ENCODE data around the gene ALAS1.

Gene ALAS1

DNA sequence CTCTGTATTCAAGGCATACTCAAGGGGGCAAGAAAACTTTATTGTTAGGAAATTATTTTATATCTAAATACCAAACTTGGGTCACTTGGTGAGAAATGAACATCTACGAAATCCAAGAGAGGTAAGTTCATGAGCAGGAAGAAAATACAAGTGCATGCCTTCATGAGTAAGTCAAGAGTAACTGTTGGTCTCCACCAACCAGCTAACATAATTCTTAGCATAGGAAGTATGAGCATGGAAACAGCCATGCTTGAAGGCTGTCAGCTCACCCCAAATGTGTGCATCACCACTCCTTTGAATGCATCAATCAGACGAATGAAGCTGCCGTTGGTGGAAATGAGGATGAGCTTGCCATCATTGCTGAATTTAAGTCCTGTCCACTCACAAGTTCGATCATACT is 61.5 kb downstream of the ALAS1 start:
- POLR2A ChIA-PET = interaction anchor here (1.7 kb wide), 1 partner anchor 19 kb away, joined by 7 read pairs; the partner anchor contains the start of gene WDR82
- TF ChIP-seq TARDBP (IDR thresholded peaks at IDR 0.05) (no peak), CTBP1 (IDR thresholded peaks at IDR 0.05; ENCODE audit: borderline replicate concordance) (no peak), LEF1 (IDR thresholded peaks at IDR 0.05; ENCODE audit: borderline replicate concordance) (no peak), HDGF (IDR thresholded peaks at IDR 0.05; ENCODE audit: borderline replicate concordance) (no peak), BHLHE40 (IDR thresholded peaks at IDR 0.05; ENCODE audit: borderline replicate concordance) (no peak), SUZ12 (IDR thresholded peaks at IDR 0.05) (no peak), FOXA1 (IDR thresholded peaks at IDR 0.05) (no peak), FOXK2 (IDR thresholded peaks at IDR 0.05) (no peak), FOXM1 (IDR thresholded peaks at IDR 0.05; ENCODE audit: borderline replicate concordance) (no peak), NFRKB (IDR thresholded peaks at IDR 0.05) (no peak), L3MBTL2 (conservative IDR thresholded peaks at IDR 0.05) (no peak), ZNF384 (IDR thresholded peaks at IDR 0.05) (no peak), SP1 (IDR thresholded peaks at IDR 0.05) (no peak), ARNT (IDR thresholded peaks at IDR 0.05) (no peak), ELF4 (IDR thresholded peaks at IDR 0.05) (no peak)
- TF ChIP-seq, protein P1, sequence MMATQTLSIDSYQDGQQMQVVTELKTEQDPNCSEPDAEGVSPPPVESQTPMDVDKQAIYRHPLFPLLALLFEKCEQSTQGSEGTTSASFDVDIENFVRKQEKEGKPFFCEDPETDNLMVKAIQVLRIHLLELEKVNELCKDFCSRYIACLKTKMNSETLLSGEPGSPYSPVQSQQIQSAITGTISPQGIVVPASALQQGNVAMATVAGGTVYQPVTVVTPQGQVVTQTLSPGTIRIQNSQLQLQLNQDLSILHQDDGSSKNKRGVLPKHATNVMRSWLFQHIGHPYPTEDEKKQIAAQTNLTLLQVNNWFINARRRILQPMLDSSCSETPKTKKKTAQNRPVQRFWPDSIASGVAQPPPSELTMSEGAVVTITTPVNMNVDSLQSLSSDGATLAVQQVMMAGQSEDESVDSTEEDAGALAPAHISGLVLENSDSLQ (IDR thresholded peaks at IDR 0.05) = no peak

DNA sequence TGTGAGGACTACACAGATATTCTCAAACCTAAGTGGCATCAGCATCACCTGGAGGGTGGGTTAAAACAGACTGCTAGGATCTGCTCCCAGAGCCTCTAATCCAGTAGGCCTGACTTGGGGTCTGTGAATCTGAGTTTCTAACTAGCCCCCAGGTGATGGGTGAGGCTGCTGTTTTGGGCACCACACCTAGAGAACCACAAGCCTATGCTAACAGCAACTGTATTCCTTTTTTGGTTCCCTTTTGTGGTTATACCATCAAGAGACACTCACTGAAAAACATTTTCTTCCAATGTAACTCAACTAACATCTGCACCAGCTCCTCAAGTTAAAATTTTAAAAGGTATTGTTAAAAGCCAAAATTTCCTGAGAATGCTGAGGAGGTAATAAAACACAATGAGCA is 64.5 kb downstream of the ALAS1 start:
- no peak for DNase-seq (ENCODE audit: extremely low spot score)
- ChIA-PET CTCF (no interaction called here), POLR2A (no interaction called here)
- TF ChIP-seq FOXK2 (IDR thresholded peaks at IDR 0.05) = no peak
- no peak for TF ChIP-seq L3MBTL2 (conservative IDR thresholded peaks at IDR 0.05)
- TF ChIP-seq SUZ12 (IDR thresholded peaks at IDR 0.05) = no peak
- no peak for TF ChIP-seq FOXM1 (IDR thresholded peaks at IDR 0.05; ENCODE audit: borderline replicate concordance)
- no peak for TF ChIP-seq SP1 (IDR thresholded peaks at IDR 0.05)
- TF ChIP-seq NFRKB (IDR thresholded peaks at IDR 0.05) = no peak
- TF ChIP-seq, protein P1 (IDR thresholded peaks at IDR 0.05) = no peak
- no peak for TF ChIP-seq TARDBP (IDR thresholded peaks at IDR 0.05)
- no peak for TF ChIP-seq BHLHE40 (IDR thresholded peaks at IDR 0.05; ENCODE audit: borderline replicate concordance)
- TF ChIP-seq FOXA1 (IDR thresholded peaks at IDR 0.05) = no peak
- no peak for TF ChIP-seq ELF4 (IDR thresholded peaks at IDR 0.05)
- no peak for TF ChIP-seq LEF1 (IDR thresholded peaks at IDR 0.05; ENCODE audit: borderline replicate concordance)
- TF ChIP-seq HDGF (IDR thresholded peaks at IDR 0.05; ENCODE audit: borderline replicate concordance) = no peak
- no peak for TF ChIP-seq ARNT (IDR thresholded peaks at IDR 0.05)
- no peak for TF ChIP-seq ZNF384 (IDR thresholded peaks at IDR 0.05)

More for the DNA sequence above, 61.5 kb downstream of the ALAS1 start:
- no peak for DNase-seq (ENCODE audit: extremely low spot score)
- CTCF ChIA-PET = no interaction called here
